SJCRH30 (cell line): Measurements from ENCODE around the gene ZFYVE9. TPM values are rescaled to one million over a fixed set of nuclear protein-coding genes. Genes with fewer than 3 reads are reported as not detected.
"Not testable (repeated sequence)": the region's sequence is repeated elsewhere in the genome, so short reads cannot be mapped to it uniquely, and the experiment has no call there.

Source experiments
- DNase-seq, 2 experiments: peaks; one replicate each; pipeline ENCODE4 v3.0.0-alpha.2; 2015 to 2020
- H3K27ac ChIP-seq: fragments of 250-450 bp; sonication (Bioruptor Pico); 2 replicates; pipeline ENCODE4 v1.5.1; 2020; ENCODE audit warnings: mild to moderate bottlenecking, moderate library complexity
- H3K27me3 ChIP-seq: fragments of 250-450 bp; sonication (Bioruptor Pico); 2 replicates; pipeline ENCODE4 v1.5.1; 2020; ENCODE audit warnings: mild to moderate bottlenecking, moderate library complexity
- H3K36me3 ChIP-seq: fragments of 250-450 bp; sonication (Bioruptor Pico); 2 replicates; pipeline ENCODE4 v1.5.1; 2020; ENCODE audit warnings: mild to moderate bottlenecking, moderate library complexity
- H3K4me1 ChIP-seq: fragments of 250-450 bp; sonication (Bioruptor Pico); 2 replicates; pipeline ENCODE4 v1.5.1; 2020; ENCODE audit warnings: mild to moderate bottlenecking, moderate library complexity
- H3K4me3 ChIP-seq: fragments of 250-450 bp; sonication (Bioruptor Pico); 2 replicates; pipeline ENCODE4 v1.5.1; 2020; ENCODE audit warnings: mild to moderate bottlenecking, moderate library complexity
- H3K9me3 ChIP-seq: fragments of 250-450 bp; sonication (Bioruptor Pico); replicated peaks from 2 replicates; pipeline ENCODE4 v1.5.1; 2020; ENCODE audit warnings: mild to moderate bottlenecking, moderate library complexity
- total RNA-seq: library from RNA; depleted of rRNA; stranded (reverse); fragments of >200 nt; shearing (Covaris generic); gene quantifications from 2 replicates; pipeline ENCODE4 v1.2.3, GENCODE V29; 2014

ZFYVE9 gene
- total RNA-seq, 1 experiment from 2014 or later = 27.5 TPM

DNA sequence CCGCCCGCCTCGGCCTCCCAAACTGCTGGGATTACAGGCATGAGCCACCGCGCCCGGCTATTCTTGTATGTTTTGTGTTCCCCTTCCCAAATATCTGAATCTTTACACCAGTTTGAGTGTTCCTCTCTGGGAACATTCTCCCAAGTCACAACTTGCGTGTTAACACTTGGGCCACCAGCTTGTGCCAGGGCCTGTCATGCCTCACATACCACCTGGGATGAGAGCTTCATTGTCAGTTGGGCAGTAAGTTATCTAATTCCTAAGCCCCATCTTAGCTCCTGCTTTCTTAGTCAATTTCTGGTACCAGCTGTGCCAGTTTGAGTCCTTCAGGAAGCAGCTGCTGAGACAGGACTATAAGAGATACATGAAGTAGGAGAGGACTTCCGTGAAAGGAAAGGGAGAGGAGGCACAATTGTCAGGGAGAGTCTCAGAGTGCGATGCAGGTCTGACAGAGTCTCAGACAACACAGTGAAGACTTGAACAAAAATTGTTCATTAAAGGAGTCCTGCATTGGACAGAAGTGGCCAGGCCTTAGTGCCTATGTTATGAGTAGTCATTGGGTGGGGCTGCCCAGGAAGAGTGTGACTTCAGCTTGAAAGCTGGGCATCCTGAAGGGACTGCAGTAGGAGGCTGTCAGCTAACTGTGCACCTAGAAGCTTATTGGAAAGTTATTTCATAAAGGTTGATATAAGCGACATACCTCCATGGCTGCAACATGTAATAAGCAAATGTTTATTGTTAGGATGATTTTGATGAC, 17.3 kb downstream of the ZFYVE9 start:
- Histone ChIP-seq H3K36me3 (no peaks in the 10 kb centered on the region), H3K9me3 (peaks cover 8% of the 10 kb centered on the region; the same call in 1 of the 2 replicates), H3K4me1 (no peaks in the 10 kb centered on the region), H3K27me3 (no peaks in the 10 kb centered on the region), H3K4me3 (no peak overlapping the region), H3K27ac (no peak overlapping the region)
- no peak for DNase-seq

DNA sequence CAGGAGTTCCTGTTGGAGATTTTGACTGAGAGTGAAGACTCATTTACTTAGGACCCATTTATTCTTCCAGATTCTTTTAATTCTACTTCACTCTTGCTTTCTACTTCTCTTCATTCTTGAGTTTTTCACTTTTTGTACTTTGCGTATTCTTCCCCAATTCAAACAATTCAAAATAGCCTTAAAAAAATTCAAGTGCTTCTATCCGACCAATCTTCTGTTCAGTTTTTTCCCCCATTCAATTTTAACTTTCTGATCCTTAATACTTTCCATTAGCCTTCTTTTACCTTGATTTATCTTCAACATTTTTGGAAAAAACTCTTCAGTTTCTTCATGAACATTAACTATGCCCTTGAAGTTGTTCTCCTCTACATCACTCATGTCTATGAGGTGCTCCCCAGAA, 21.1 kb downstream of the ZFYVE9 start:
- H3K27ac ChIP-seq = no peak overlapping the region
- peaks cover 7% of the 10 kb centered on the region; the same call in 1 of the 2 replicates for H3K9me3 ChIP-seq
- no peak for DNase-seq

DNA sequence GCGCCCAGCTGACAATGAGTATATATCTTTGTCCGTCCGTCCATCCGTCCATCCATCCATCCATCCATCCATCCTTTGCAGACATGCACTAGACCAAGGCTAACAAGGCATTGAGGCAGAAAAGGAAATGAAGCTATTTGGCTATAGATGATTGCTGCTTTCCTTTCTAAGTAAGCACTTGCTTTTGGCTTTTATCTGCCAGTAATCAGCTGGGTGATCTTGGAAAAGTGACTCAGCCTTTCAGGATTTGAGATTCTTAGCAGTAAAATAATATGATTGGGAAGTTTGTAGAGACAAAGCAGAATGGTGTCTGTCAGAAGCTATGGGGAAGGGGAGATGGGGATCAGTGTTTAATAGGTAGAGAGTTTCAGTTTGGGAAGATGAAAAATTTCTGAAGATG, 22.7 kb downstream of the ZFYVE9 start:
- DNase-seq = no peak
- Histone ChIP-seq H3K36me3 (no peaks in the 10 kb centered on the region), H3K27ac (no peak overlapping the region), H3K4me3 (no peak overlapping the region), H3K9me3 (0 out of 2 replicates have a peak, but pooled peaks cover 4% of the 10 kb centered on the region), H3K27me3 (no peaks in the 10 kb centered on the region), H3K4me1 (no peaks in the 10 kb centered on the region)

More for the DNA sequence above, 21.1 kb downstream of the ZFYVE9 start:
- Histone ChIP-seq H3K4me1 (no peaks in the 10 kb centered on the region), H3K36me3 (no peaks in the 10 kb centered on the region), H3K4me3 (no peak overlapping the region), H3K27me3 (no peaks in the 10 kb centered on the region)

DNA sequence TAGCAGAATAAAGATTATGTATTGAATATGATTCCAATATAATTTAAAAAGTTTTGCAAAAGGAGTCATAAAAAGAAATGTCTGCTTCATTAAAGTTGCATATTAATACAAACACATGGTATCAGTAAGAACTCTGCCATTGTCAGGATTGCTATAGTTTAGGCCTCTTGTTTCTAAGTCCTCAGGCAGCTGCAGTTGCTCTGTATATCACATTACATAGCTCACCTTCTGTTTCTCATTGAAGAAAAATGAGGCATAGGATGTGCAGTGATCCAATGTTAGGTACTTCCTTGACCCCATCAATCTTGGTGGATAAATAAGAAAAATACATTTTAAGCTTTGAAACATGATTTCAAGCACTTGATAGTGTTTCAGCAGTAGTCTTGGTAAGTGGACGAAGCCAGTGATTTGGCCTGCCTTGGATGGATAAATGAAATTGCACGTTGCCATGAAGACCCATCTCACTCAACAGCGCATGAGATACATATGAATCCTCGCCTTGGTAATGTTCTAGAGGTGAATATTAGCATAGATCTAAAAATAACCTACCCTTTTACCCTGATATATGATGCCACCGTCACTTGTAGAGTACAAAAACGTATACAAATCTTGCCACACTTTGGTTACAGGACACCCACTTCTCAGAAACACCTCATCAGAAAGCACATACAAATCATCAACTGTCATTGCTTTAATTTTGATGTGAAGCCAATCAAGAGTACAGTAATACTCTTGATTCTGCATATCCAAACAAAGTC, 25.3 kb downstream of the ZFYVE9 start:
- peaks cover 18% of the 10 kb centered on the region; the same call in 1 of the 2 replicates for H3K9me3 ChIP-seq
- no peaks in the 10 kb centered on the region for H3K4me1 ChIP-seq
- peak in 1 of 2 experiments; percentile 51 for DNase-seq
- no peaks in the 10 kb centered on the region for H3K27me3 ChIP-seq
- H3K36me3 ChIP-seq = no peaks in the 10 kb centered on the region
- H3K4me3 ChIP-seq = no peak overlapping the region
- no peak overlapping the region for H3K27ac ChIP-seq

DNA sequence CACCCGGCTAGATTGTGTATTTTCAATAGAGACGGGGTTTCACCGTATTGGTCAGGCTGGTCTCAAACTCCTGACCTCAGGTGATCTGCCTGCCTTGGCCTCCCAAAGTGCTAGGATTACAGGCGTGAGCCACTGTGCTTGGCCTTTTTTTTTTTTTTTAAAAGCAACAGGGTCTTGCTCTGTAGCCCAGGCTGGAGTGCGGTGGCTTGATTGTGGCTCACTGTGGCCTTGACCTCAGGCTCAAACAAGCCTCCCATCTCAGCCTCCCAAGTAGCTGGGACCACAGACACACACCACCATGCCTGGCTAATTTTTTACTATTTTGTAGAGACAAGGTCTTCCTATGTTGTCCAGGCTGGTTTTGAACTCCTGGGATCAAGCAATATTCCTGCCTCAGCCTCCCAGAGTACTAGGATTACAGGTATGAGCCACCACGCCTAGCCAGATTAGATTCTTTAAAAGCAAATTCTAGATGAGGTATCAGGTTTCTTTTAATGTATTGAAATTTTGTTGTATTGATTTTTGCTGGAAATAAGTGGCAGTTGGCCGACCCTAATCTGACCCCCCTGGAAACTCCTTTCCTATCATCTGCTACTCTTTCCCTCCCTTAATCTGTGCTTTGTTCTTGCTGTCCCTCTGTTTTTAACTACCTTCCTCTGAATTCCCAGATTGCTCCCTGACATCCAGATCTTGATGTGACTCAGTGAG, 26.6 kb downstream of the ZFYVE9 start:
- Histone ChIP-seq H3K27me3 (no peaks in the 10 kb centered on the region), H3K4me1 (no peaks in the 10 kb centered on the region), H3K9me3 (peaks cover 15% of the 10 kb centered on the region; the same call in 1 of the 2 replicates), H3K27ac (no peak overlapping the region), H3K4me3 (no peak overlapping the region), H3K36me3 (no peaks in the 10 kb centered on the region)
- no peak for DNase-seq

DNA sequence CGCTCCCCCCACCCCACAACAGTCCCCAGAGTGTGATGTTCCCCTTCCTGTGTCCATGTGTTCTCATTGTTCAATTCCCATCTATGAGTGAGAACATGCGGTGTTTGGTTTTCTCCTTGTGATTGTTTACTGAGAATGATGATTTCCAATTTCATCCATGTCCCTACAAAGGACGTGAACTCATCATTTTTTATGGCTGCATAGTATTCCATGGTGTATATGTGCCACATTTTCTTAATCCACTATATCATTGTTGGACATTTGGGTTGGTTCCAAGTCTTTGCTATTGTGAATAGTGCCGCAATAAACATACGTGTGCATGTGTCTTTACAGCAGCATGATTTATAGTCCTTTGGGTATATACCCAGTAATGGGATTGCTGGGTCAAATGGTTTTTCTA, 29.3 kb downstream of the ZFYVE9 start:
- H3K27me3 ChIP-seq, H3K4me1 ChIP-seq, H3K27ac ChIP-seq, H3K36me3 ChIP-seq, DNase-seq, H3K4me3 ChIP-seq: not testable (repeated sequence)
- H3K9me3 ChIP-seq = peaks cover 15% of the 10 kb centered on the region; the same call in 1 of the 2 replicates

DNA sequence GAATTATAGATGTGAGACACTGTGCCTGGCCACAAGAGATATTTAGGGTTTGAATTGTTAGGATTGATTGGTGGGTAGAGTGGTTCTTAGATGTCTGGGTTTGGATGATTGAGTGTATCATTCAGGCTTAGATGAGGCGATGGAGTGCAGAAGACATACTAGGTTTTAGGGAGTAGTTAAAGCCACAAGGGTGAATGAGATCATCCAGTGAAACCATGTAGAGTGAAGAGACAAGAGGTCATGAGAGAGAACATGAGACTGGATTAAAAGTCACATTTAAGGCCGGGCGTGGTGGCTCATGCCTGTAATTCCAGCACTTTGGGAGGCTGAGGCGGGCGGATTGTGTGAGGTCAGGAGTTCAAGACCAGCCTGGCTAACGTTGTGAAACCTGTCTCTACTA, 37.2 kb downstream of the ZFYVE9 start:
- Histone ChIP-seq H3K4me1 (no peaks in the 10 kb centered on the region), H3K4me3 (no peak overlapping the region), H3K27ac (no peak overlapping the region), H3K27me3 (no peaks in the 10 kb centered on the region), H3K36me3 (no peaks in the 10 kb centered on the region), H3K9me3 (peaks cover 8% of the 10 kb centered on the region; the same call in 1 of the 2 replicates)
- no peak for DNase-seq

DNA sequence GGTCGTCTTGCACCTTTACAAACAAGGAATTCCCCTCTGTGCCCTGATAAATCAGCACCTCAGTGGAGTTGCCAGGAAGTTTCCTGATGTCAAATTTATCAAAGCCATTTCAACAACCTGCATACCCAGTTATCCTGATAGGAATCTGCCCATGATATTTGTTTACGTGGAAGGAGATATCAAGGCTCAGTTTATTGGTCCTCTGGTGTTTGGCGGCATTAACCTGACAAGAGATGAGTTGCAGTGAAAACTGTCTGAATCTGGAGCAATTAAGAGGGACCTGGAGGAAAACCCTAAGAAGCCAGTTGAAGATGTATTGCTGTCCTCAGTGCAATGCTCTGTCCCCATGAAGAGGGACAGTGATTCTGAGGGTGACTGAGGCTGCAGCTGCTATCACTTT, 38.3 kb downstream of the ZFYVE9 start:
- Histone ChIP-seq H3K27ac (no peak overlapping the region), H3K4me1 (no peaks in the 10 kb centered on the region), H3K27me3 (no peaks in the 10 kb centered on the region), H3K36me3 (no peaks in the 10 kb centered on the region), H3K9me3 (peaks cover 8% of the 10 kb centered on the region; the same call in 1 of the 2 replicates), H3K4me3 (no peak overlapping the region)
- DNase-seq = no peak

DNA sequence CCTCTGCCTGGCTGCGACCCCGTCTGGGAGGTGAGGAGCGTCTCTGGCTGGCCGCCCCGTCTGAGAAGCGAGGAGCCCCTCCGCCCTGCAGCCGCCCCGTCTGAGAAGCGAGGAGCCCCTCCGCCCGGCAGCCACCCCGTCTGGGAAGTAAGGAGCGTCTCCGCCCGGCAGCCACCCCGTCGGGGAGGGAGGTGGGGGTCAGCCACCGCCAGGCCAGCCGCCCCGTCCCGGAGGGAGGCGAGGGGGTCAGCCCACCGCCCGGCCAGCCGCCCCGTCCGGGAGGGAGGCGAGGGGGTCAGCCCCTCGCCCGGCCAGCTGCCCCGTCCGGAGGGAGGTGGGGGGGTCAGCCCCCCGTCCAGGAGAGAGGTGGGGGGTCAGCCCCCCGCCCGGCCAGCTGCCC, 39.9 kb downstream of the ZFYVE9 start:
- not testable (repeated sequence) for H3K4me1 ChIP-seq, DNase-seq, H3K36me3 ChIP-seq, H3K27me3 ChIP-seq, H3K9me3 ChIP-seq, H3K4me3 ChIP-seq, H3K27ac ChIP-seq

DNA sequence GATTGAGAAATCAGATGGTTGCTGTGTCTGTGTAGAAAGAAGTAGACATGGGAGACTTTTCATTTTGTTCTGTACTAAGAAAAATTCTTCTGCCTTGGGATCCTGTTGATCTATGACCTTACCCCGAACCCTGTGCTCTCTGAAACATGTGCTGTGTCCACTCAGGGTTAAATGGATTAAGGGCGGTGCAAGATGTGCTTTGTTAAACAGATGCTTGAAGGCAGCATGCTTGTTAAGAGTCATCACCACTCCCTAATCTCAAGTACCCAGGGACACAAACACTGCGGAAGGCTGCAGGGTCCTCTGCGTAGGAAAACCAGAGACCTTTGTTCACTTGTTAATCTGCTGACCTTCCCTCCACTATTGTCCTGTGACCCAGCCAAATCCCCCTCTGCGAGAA, 40.4 kb downstream of the ZFYVE9 start:
- not testable (repeated sequence) for H3K27me3 ChIP-seq, H3K4me3 ChIP-seq, H3K4me1 ChIP-seq, H3K27ac ChIP-seq, H3K9me3 ChIP-seq, H3K36me3 ChIP-seq, DNase-seq

DNA sequence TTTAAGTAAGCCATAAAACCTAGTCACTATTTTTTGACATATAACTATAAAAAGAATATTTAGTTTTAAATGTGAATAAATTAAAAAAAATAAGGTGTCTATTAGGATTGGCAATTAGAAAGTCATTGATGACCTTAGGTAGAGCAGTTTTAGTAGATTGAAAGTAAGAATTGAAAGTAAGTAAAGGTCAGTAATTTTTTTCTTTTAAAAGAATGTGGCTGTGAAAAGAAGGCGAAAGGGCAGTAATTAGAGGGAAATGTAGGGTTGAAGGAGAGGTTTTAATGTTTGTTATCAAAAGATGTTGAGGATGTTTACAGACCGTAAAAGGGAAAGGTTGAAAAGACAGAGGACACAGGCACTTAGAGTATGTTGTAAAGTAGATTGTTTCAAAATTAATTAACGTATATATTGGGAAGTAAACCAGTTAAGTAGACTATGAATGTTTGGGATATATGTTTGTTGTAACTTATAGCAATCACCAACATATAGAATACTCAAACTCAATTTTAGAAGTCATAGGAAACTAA, 41.0 kb downstream of the ZFYVE9 start:
- Histone ChIP-seq H3K27ac (no peak overlapping the region), H3K4me3 (no peak overlapping the region), H3K27me3 (no peaks in the 10 kb centered on the region), H3K4me1 (no peaks in the 10 kb centered on the region), H3K9me3 (0 out of 2 replicates have a peak, but pooled peaks cover 3% of the 10 kb centered on the region), H3K36me3 (no peaks in the 10 kb centered on the region)
- DNase-seq = no peak

DNA sequence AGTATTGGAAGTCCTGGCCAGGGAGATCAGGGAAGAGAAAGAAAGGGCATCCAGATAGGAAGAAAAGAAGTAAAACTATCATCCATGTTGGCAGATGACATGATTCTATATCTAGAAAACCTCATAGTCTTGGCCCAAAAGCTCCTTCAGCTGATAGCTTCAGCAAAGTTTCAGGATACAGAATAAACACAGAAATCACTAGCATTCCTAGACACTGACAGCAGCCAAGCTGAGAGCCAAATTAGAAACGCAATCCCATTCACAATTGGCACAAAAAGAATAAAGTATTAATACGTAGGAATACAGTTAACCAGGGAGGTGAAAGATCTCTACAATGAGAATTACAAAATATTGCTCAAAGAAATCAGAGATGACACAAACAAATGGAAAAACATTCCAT, 44.6 kb downstream of the ZFYVE9 start:
- Histone ChIP-seq H3K27ac (no peak overlapping the region), H3K9me3 (no peaks in the 10 kb centered on the region), H3K27me3 (no peaks in the 10 kb centered on the region), H3K4me3 (no peak overlapping the region), H3K36me3 (no peaks in the 10 kb centered on the region), H3K4me1 (no peaks in the 10 kb centered on the region)
- DNase-seq = no peak

DNA sequence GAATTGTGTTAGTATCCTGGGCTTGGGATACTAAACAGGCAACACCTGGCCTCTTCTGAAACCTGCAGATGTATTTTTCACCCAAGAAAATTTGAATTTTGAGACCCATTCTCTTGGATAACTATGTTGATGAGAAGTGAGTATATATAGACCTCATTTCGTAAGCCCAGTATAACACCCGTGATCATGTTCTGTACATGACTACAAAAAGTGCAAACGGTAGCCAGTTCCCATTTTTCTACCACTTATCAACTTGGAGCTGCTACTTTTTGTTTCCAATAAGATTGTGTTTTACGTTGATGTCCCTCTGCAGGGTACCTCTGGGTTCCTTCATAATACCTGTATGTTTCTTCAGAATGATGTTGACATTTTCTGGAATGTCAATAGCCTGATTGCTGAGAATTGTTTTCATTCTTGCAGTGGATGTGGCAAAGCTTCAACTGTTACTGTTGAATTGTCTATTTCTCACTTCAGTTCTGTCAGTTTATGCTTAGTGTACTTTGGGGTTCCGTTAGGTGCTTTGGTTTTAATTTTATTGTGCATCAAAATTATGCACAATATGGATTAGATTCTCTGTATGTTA, 48.1 kb downstream of the ZFYVE9 start:
- Histone ChIP-seq H3K9me3 (no peaks in the 10 kb centered on the region), H3K27ac (no peak overlapping the region), H3K4me1 (no peaks in the 10 kb centered on the region), H3K27me3 (no peaks in the 10 kb centered on the region), H3K4me3 (no peak overlapping the region), H3K36me3 (no peaks in the 10 kb centered on the region)
- DNase-seq = no peak

DNA sequence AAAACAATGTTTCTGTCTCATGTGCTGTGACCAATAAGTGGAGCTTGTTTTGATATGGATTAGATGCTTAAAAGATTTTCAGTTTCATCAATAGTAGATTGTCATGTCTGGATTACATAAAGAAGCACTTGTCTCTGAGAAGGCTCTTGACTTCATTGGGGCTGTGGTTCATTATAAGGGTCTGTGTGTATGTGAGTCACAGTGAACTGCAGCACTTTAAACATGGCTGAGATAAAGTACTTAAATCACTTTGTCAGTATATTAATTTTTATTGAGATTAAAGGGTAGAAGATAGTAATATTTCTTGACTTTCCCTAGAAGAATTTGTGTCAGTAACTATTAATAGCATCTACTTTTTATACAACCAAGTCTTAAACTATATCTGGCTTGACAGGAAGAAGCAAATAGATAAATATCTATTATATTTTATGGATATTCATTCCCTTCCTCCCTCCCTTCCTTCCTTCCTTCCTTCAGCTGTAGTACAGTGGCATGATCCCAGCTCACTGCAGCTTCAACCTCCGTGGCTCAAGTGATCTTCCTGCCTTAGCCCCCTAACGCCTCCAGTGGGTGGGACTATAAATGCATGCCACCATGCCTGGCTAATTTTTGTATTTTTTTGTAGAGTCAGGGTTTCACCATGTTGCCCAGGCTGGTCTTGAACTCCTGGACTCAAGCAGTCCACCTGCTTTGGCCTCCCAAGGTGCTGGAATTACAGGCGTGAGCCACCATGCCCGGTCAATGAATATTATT, 48.8 kb downstream of the ZFYVE9 start:
- Histone ChIP-seq H3K4me1 (no peaks in the 10 kb centered on the region), H3K4me3 (no peak overlapping the region), H3K27ac (no peak overlapping the region), H3K27me3 (no peaks in the 10 kb centered on the region), H3K9me3 (no peaks in the 10 kb centered on the region), H3K36me3 (no peaks in the 10 kb centered on the region)
- DNase-seq = no peak
